Measurements from ENCODE around the gene CALML4. TPM values are rescaled to one million over a fixed set of nuclear protein-coding genes. Genes with fewer than 3 reads are reported as not detected.
A peak's percentile ranks its signal among the peaks of the same experiment; 100 is the strongest.

The CALML4 gene
- total RNA-seq, 4 donors from 2014 or later: 3.0 to 5.1 (median 3.8) TPM

DNA sequence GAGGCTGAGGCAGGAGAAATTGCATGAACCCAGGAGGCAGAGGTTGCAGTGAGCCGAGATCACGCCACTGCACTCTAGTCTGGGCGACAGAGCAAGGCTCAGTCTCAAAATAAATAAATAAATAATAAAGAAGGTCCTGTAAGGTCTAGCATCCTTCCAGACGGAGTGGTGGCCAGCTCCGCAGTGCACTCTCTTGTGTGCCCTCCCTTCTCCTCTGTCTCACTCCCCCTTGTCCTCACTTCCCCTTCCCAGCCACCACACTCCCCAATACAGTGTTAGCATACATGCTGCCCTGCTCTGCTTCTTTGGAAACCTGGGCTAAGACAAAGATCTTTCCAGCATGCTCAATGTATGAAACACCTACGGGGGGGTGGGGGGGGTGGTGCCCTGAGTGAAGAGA is 27.8 kb upstream of the CALML4 start:
- Histone ChIP-seq H3K4me3 (replicated peaks in 1 of 3) (no peak overlapping the region), H3K27me3 (no peaks in the 10 kb centered on the region), H3K4me1 (peaks cover 13 to 14% of the 10 kb centered on the region in 2 donors), H3K27ac (no peak overlapping the region), H3K9me3 (no peaks in the 10 kb centered on the region), H3K36me3 (no peaks in the 10 kb centered on the region)
- no peak for TF ChIP-seq POLR2A (IDR thresholded peaks at IDR 0.05)
- no peak for TF ChIP-seq CTCF (IDR thresholded peaks at IDR 0.05)
- no peak for DNase-seq
- WGBS, 2 donors: 91 to 93% methylated on average over 6 of the region's 6 CpGs
- intact Hi-C loops (cut with DNase I): no loop called here

DNA sequence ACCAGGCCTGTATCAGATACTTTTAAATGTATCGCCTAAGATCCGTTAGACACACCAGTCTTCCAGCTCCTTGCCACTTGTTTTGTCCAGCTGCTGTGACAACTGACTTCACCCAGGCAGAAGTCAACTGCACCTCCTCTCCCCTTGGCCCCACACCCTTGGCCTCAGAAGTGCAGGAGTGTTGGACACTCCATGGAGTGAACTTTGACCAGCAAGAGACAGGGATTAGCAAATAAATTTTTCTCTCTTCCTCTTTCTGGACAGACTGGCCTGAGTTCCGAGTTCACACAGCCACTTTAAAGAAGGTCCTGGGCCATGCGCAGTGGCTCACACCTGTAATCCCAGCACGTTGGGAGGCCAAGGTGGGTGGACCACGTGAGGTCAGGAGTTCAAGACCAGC is 27.3 kb upstream of the CALML4 start:
- DNase-seq: no peak
- WGBS, 2 donors: 92 to 93% methylated on average over 6 of the region's 6 CpGs

DNA sequence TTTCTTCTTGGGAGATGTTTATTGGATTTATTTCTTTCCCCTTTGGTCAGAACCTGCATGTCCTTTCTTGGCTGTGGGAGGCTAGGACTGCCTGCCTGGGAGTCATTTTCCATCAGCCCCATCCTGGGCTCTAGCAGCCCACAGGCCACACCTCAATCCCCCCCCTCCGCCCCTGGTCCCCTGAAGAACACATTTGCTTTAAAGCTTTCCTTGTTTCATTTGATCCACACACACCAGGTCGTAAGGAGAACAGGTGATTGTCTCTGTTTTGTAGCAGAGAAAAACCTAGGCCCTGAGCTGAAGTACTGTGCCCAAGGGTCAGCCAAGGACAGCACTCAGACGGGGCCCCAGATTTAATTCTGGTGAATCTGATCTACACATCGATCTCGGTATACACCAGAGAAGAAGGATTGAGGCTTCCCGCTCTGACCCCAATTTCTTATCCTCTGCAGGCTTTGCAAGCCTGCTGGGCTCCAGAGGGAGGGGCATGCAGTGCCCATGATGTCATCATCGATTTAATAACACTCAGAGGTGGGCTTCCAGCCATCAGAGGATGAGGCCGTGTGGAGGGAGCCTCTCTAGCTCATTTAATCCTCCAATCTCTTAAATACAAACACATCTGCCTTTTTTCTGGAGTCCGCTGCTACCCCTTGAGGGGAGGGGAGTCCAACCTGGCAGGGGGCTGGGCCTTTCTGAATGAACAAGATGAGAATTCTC is 26.1 kb upstream of the CALML4 start:
- Histone ChIP-seq H3K36me3 (no peaks in the 10 kb centered on the region), H3K27ac (no peak overlapping the region), H3K9me3 (no peaks in the 10 kb centered on the region), H3K27me3 (no peaks in the 10 kb centered on the region), H3K4me3 (replicated peaks in 1 of 3) (no peak overlapping the region), H3K4me1 (peaks cover 13 to 19% of the 10 kb centered on the region in 2 donors)
- WGBS, 2 donors: 81 to 86% methylated on average over 9 of the region's 9 CpGs
- DNase-seq: no peak
- intact Hi-C loops (cut with DNase I): no loop called here
- TF ChIP-seq POLR2A (IDR thresholded peaks at IDR 0.05) (no peak), CTCF (IDR thresholded peaks at IDR 0.05) (no peak)

More for the DNA sequence above, 27.3 kb upstream of the CALML4 start:
- no peak overlapping the region for H3K27ac ChIP-seq
- TF ChIP-seq CTCF (IDR thresholded peaks at IDR 0.05) (no peak), POLR2A (IDR thresholded peaks at IDR 0.05) (no peak)
- peaks cover 13 to 19% of the 10 kb centered on the region in 2 donors for H3K4me1 ChIP-seq
- intact Hi-C loops (cut with DNase I): no loop called here
- H3K4me3 ChIP-seq (replicated peaks in 1 of 3): no peak overlapping the region
- no peaks in the 10 kb centered on the region for H3K36me3 ChIP-seq
- H3K9me3 ChIP-seq: no peaks in the 10 kb centered on the region
- no peaks in the 10 kb centered on the region for H3K27me3 ChIP-seq

GRCh38 chr15:68230157-68231100 is 25.3 kb upstream of the CALML4 start:
- Histone ChIP-seq H3K4me1 (peaks cover 13 to 19% of the 10 kb centered on the region in 2 donors), H3K36me3 (no peaks in the 10 kb centered on the region), H3K27me3 (no peaks in the 10 kb centered on the region), H3K4me3 (replicated peaks in 1 of 3) (peak overlapping the region in 2 of 3 donors; percentile 16 to 70), H3K27ac (peak overlapping the region; percentile 52 to 78 (median 75)), H3K9me3 (no peaks in the 10 kb centered on the region)
- WGBS, 2 donors: 60% methylated on average over 20 of the region's 20 CpGs
- DNase-seq: peak; percentile 18 to 20
- intact Hi-C loops (cut with DNase I): no loop called here
- TF ChIP-seq CTCF (IDR thresholded peaks at IDR 0.05) (peak in 1 of 6 experiments; percentile 5), POLR2A (IDR thresholded peaks at IDR 0.05) (no peak)
